ENCODE data around the gene ABCB8.

The ABCB8 gene

GRCh38 chr7:151061213-151062110, 33.2 kb downstream of the ABCB8 start (continued):
- no peak for TF ChIP-seq CTCF (tag by site-specific recombination; IDR thresholded peaks at IDR 0.05)
- TF ChIP-seq WT1 (tag by site-specific recombination; IDR thresholded peaks at IDR 0.05): peak; percentile 91
- TF ChIP-seq, protein P1, sequence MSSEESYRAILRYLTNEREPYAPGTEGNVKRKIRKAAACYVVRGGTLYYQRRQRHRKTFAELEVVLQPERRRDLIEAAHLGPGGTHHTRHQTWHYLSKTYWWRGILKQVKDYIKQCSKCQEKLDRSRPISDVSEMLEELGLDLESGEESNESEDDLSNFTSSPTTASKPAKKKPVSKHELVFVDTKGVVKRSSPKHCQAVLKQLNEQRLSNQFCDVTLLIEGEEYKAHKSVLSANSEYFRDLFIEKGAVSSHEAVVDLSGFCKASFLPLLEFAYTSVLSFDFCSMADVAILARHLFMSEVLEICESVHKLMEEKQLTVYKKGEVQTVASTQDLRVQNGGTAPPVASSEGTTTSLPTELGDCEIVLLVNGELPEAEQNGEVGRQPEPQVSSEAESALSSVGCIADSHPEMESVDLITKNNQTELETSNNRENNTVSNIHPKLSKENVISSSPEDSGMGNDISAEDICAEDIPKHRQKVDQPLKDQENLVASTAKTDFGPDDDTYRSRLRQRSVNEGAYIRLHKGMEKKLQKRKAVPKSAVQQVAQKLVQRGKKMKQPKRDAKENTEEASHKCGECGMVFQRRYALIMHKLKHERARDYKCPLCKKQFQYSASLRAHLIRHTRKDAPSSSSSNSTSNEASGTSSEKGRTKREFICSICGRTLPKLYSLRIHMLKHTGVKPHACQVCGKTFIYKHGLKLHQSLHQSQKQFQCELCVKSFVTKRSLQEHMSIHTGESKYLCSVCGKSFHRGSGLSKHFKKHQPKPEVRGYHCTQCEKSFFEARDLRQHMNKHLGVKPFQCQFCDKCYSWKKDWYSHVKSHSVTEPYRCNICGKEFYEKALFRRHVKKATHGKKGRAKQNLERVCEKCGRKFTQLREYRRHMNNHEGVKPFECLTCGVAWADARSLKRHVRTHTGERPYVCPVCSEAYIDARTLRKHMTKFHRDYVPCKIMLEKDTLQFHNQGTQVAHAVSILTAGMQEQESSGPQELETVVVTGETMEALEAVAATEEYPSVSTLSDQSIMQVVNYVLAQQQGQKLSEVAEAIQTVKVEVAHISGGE (tag by site-specific recombination; conservative IDR thresholded peaks at IDR 0.05; ENCODE audit: low read depth): no peak
- TF ChIP-seq ZXDB (tag by site-specific recombination; IDR thresholded peaks at IDR 0.05): no peak
- TF ChIP-seq ZBTB10 (tag by site-specific recombination; IDR thresholded peaks at IDR 0.05): no peak
- TF ChIP-seq REST (tag by site-specific recombination; IDR thresholded peaks at IDR 0.05): no peak
- TF ChIP-seq, protein P2, sequence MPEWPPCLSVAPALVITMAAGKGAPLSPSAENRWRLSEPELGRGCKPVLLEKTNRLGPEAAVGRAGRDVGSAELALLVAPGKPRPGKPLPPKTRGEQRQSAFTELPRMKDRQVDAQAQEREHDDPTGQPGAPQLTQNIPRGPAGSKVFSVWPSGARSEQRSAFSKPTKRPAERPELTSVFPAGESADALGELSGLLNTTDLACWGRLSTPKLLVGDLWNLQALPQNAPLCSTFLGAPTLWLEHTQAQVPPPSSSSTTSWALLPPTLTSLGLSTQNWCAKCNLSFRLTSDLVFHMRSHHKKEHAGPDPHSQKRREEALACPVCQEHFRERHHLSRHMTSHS (tag by site-specific recombination; IDR thresholded peaks at IDR 0.05): no peak
- no peak for TF ChIP-seq ZSCAN5A (tag by site-specific recombination; IDR thresholded peaks at IDR 0.05)
- 0 out of 2 replicates have a peak, but pooled peaks have one; percentile 18 for TF ChIP-seq GLIS2 (tag by site-specific recombination; IDR thresholded peaks at IDR 0.05)
- no peak for TF ChIP-seq ZNF221 (tag by site-specific recombination; IDR thresholded peaks at IDR 0.05; ENCODE audit: borderline replicate concordance)

Measured in HEK293 (cell line).